Ascending aorta (tissue), 2 donors: ENCODE results near the gene WWC1. TPM values are rescaled to one million over a fixed set of nuclear protein-coding genes. Genes with fewer than 3 reads are reported as not detected.

Source experiments
- DNase-seq, 2 donors: peaks; one replicate each; pipeline ENCODE4 v3.0.0-alpha.2; 2019; ENCODE audit warnings: low spot score in 2 of 2
- H3K27ac ChIP-seq, 2 donors: fragments of 200-600 bp; sonication (generic); one replicate each; pipeline ENCODE4 v1.5.1; 2016 to 2017; ENCODE audit warnings: mild to moderate bottlenecking in 1 of 2
- H3K27me3 ChIP-seq: fragments of 200-600 bp; sonication (generic); one replicate; pipeline ENCODE4 v1.5.1; 2017
- H3K36me3 ChIP-seq, 2 donors: fragments of 200-600 bp; sonication (generic); one replicate each; pipeline ENCODE4 v1.5.1; 2016
- H3K4me1 ChIP-seq, 2 donors: fragments of 200-600 bp; sonication (generic); one replicate each; pipeline ENCODE4 v1.5.1; 2016 to 2017; ENCODE audit warnings: mild to moderate bottlenecking in 1 of 2
- H3K4me3 ChIP-seq, 2 donors: fragments of 200-600 bp; sonication (generic); one replicate each; pipeline ENCODE4 v1.5.1; 2016 to 2017; ENCODE audit warnings: mild to moderate bottlenecking in 1 of 2
- H3K9me3 ChIP-seq, 2 donors: fragments of 200-600 bp; sonication (generic); one replicate each; pipeline ENCODE4 v1.5.1; 2016
- CTCF ChIP-seq, 3 experiments: fragments of 200-600 bp in 2 of 3; fragments of 450-650 bp in 1 of 3; sonication (generic) in 2 of 3; IDR thresholded peaks; one replicate each; pipeline ENCODE4 v1.5.1; 2016 to 2019; ENCODE audit warnings: antibody characterized with exemption in 3 of 3, mild to moderate bottlenecking in 1 of 3, moderate library complexity in 1 of 3
- intact Hi-C: fragments of 100-400 bp; cut with DNase I; formaldehyde crosslinking; loops from one replicate; pipeline ENCODE4 v1.15.1; 2023
- total RNA-seq: library from RNA; depleted of rRNA; stranded (reverse); fragments of >200 nt; gene quantifications from one replicate; pipeline ENCODE4 v1.1.0, GENCODE V29; 2016

Gene WWC1
- total RNA-seq, 1 donor from 2014 or later: not detected

DNA sequence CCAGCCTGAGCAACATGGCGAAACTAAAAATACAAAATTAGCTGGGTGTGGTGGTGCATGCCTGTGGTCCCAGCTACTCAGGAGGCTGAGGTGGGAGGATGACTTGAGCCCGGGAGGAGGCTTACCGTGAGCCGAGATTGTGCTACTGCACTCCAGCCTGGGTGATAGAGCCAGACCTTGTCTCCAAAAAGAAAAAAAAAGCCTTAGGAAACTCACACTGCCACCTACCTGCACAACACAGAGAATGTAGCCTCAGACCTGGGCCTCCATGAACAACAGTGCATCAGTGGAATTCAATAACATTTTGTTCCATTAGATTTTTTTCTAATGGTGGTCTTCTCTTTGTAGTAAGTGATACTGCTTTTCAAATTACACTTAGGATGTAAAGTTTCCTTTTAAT lies 131.0 kb downstream of the WWC1 start:
- intact Hi-C loops: no loop called here
- Histone ChIP-seq H3K9me3 (no peaks in the 10 kb centered on the region), H3K36me3 (no peaks in the 10 kb centered on the region), H3K4me3 (no peak overlapping the region), H3K27me3 (no peaks in the 10 kb centered on the region), H3K4me1 (no peaks in the 10 kb centered on the region), H3K27ac (no peak overlapping the region)
- DNase-seq: no peak
- no peak for TF ChIP-seq CTCF (IDR thresholded peaks at IDR 0.05)

DNA sequence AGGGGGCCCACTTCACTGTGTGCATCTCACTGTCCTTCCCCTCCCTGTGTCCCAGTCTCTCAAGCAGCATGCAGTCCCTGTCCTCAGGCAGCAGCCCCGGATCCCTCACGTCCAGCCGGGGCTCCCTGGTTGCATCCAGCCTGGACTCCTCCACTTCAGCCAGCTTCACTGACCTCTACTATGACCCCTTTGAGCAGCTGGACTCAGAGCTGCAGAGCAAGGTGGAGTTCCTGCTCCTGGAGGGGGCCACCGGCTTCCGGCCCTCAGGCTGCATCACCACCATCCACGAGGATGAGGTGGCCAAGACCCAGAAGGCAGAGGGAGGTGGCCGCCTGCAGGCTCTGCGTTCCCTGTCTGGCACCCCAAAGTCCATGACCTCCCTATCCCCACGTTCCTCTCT lies 132.0 kb downstream of the WWC1 start:
- Histone ChIP-seq H3K27me3 (no peaks in the 10 kb centered on the region), H3K36me3 (no peaks in the 10 kb centered on the region), H3K27ac (no peak overlapping the region), H3K4me3 (no peak overlapping the region), H3K4me1 (no peaks in the 10 kb centered on the region), H3K9me3 (no peaks in the 10 kb centered on the region)
- intact Hi-C loops: no loop called here
- DNase-seq: no peak
- no peak for TF ChIP-seq CTCF (IDR thresholded peaks at IDR 0.05)

DNA sequence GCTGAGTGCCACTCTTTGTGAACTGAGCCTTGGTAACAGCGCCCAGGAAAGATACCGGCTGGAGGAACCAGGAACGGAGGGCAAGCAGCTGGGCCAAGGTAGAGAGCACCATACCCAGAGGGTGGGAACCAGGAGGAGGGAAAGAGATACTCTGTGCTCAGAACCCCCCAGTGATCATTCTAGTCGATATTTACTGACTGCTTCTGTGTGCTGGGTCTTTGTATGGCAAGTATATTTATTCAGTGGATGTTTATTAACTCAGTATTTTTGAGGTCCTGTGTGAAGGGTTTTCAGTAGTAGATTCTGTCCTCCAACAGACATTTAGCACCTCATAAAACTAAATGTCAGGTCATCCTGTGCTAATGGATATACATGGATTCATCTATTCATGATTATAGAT lies 132.5 kb downstream of the WWC1 start:
- no peak for TF ChIP-seq CTCF (IDR thresholded peaks at IDR 0.05)
- no peaks in the 10 kb centered on the region for H3K27me3 ChIP-seq
- no peak overlapping the region for H3K27ac ChIP-seq
- H3K9me3 ChIP-seq: no peaks in the 10 kb centered on the region
- no peaks in the 10 kb centered on the region for H3K36me3 ChIP-seq
- H3K4me1 ChIP-seq: no peaks in the 10 kb centered on the region
- DNase-seq: no peak
- H3K4me3 ChIP-seq: no peak overlapping the region
- intact Hi-C loops: no loop called here

DNA sequence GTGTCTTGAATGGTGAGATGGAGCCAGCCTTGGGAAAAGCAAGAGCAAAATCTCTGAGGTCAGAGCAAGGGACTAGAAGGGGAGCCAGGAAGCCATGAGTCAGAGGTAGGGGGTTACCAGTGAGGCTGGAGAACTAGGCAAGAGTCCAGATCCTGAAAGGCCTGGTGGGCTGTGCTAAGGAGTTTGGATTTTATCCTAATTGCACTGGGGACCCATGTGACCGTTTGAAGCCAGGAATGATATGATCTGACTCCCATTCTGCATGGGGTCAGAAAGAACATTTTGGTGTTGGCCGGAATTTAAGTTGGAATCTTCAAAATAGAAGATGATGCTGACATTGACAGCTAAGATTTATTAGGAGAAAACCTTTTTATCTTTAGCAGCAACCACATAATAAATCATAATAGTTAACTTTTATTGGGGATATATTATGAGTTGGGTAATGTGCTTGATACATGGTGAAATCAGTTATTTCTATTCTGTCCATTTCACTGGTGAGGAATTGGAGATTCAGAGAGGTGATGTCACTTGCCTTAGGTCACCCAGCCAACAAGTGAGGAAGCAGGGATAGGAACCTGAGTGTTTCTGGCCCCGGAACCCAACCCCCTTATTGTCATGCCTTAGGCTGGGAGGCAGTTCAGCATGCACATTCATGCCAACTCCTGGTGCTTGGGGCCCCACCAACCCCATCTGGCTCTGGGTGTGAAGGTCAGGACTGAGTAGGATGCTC lies 133.3 kb downstream of the WWC1 start:
- Histone ChIP-seq H3K27ac (no peak overlapping the region), H3K4me1 (no peaks in the 10 kb centered on the region), H3K4me3 (no peak overlapping the region), H3K36me3 (no peaks in the 10 kb centered on the region), H3K9me3 (no peaks in the 10 kb centered on the region), H3K27me3 (no peaks in the 10 kb centered on the region)
- intact Hi-C loops: no loop called here
- no peak for DNase-seq
- no peak for TF ChIP-seq CTCF (IDR thresholded peaks at IDR 0.05)

DNA sequence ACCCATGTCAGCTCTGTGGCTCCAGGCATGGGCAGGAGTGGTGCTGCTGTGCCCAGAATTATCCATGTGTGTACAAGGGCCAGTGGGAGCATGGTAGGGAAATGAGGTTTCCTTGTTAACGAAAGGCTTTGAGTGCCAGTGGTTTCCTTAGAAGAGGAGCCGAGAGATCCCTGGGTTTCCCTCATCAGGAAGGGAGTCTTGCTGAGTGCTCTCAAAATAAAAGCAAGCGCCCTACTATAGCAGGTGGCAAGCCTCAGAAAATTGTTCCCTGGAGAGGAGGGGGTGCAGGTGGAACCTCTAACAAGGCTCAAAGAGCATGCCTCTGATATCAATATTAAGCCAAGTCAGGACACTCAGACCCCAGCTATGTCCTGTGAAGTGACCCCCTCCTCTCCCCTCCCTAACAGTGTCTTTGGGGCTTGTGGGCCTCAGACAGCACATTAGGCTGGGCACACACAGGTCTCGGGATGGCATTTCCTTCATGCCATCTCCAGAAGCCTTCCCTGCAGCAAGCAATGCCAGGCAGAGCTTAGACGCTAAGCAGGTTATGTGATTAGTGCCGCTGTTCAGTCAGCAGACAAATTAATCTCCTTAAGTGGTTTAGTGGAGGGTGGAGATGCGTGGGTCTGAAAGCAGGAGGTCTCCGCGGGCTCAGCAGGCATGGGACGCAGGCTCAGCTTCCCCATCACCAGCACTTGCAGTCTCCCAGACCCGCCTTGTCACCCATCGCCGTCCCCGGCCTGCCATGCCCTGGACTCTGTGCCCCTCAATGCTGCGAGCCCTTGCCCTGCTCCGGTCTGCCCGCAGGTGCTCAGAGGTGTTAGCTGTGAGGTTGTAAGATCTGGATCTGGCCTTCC lies 134.8 kb downstream of the WWC1 start:
- Histone ChIP-seq H3K36me3 (no peaks in the 10 kb centered on the region), H3K27me3 (no peaks in the 10 kb centered on the region), H3K27ac (no peak overlapping the region), H3K9me3 (no peaks in the 10 kb centered on the region), H3K4me3 (no peak overlapping the region), H3K4me1 (no peaks in the 10 kb centered on the region)
- no peak for DNase-seq
- intact Hi-C loops: no loop called here
- TF ChIP-seq CTCF (IDR thresholded peaks at IDR 0.05): no peak
